Measurements from ENCODE around the gene EPN2.

- TF ChIP-seq POLR2A (IDR thresholded peaks at IDR 0.05; ENCODE audit: low read depth, low read length) (no peak), TAF1 (IDR thresholded peaks at IDR 0.05; ENCODE audit: low read depth, low read length) (no peak), POLR2AphosphoS5 (IDR thresholded peaks at IDR 0.05; ENCODE audit: low read depth, low read length) (no peak), PAX5 (IDR thresholded peaks at IDR 0.05; ENCODE audit: insufficient read depth, low read length, severe bottlenecking) (no peak), SPI1 (IDR thresholded peaks at IDR 0.05; ENCODE audit: low read depth, low read length) (no peak), POU2F2 (IDR thresholded peaks at IDR 0.05; ENCODE audit: low read depth, low read length) (no peak)
These were observed 126.4 kb downstream of the EPN2 start for GRCh38 chr17:19363460-19364035.

Data from GM12891 (cell line).